Endodermal cell (in vitro differentiated cells): Measurements from ENCODE around the gene MISP. TPM values are rescaled to one million over a fixed set of nuclear protein-coding genes. Genes with fewer than 3 reads are reported as not detected.
A peak's percentile ranks its signal among the peaks of the same experiment; 100 is the strongest.

Source experiments
- DNase-seq: peaks from one replicate; pipeline ENCODE4 v3.0.0-alpha.2; 2017
- H3K27ac ChIP-seq: 2 replicates; pipeline ENCODE4 v1.5.1; 2013; ENCODE audit warnings: mild to moderate bottlenecking, low read depth, low read length, moderate library complexity
- H3K27me3 ChIP-seq: 2 replicates; pipeline ENCODE4 v1.6.1; 2013; ENCODE audit warnings: mild to moderate bottlenecking, low read length, moderate library complexity; ENCODE audit not compliant: insufficient read depth, control insufficient read depth, poor library complexity, severe bottlenecking
- H3K36me3 ChIP-seq: 2 replicates; pipeline ENCODE4 v1.7.0; 2013; ENCODE audit warnings: mild to moderate bottlenecking, low read length, moderate library complexity; ENCODE audit not compliant: control insufficient read depth, insufficient read depth
- H3K4me1 ChIP-seq: one replicate; pipeline ENCODE4 v1.7.0; 2013; ENCODE audit warnings: low read length; ENCODE audit not compliant: control insufficient read depth, insufficient read depth
- H3K4me3 ChIP-seq: 2 replicates; pipeline ENCODE4 v1.5.1; 2013; ENCODE audit warnings: mild to moderate bottlenecking, low read length, moderate library complexity
- H3K9ac ChIP-seq: 2 replicates; pipeline ENCODE4 v1.6.1; 2013; ENCODE audit warnings: mild to moderate bottlenecking, low read length, moderate library complexity; ENCODE audit not compliant: poor library complexity, severe bottlenecking; ENCODE audit errors: extremely low read depth
- H3K9me3 ChIP-seq: 2 replicates; pipeline ENCODE4 v1.6.1; 2013; ENCODE audit warnings: mild to moderate bottlenecking, low read length, moderate library complexity; ENCODE audit not compliant: control insufficient read depth
- H3K27ac Mint-ChIP-seq: 2 replicates; pipeline ENCODE4 v1.8.0; 2020; ENCODE audit warnings: mixed read lengths
- H3K27me3 Mint-ChIP-seq: 2 replicates; pipeline ENCODE4 v1.8.0; 2021; ENCODE audit warnings: mild to moderate bottlenecking, mixed read lengths; ENCODE audit not compliant: insufficient read depth
- H3K36me3 Mint-ChIP-seq: 2 replicates; pipeline ENCODE4 v1.8.0; 2020; ENCODE audit warnings: low read depth, mixed read lengths
- H3K4me1 Mint-ChIP-seq: 2 replicates; pipeline ENCODE4 v1.8.0; 2020; ENCODE audit warnings: mixed read lengths
- H3K4me3 Mint-ChIP-seq: 2 replicates; pipeline ENCODE4 v1.8.0; 2020; ENCODE audit warnings: mild to moderate bottlenecking, moderate library complexity, mixed read lengths
- H3K9me3 Mint-ChIP-seq: 2 replicates; pipeline ENCODE4 v1.8.0; 2020; ENCODE audit warnings: mild to moderate bottlenecking, mixed read lengths
- WGBS, 2 experiments: methylation state at CpG; one replicate each; pipeline versions ENCODE4 v1.1.5 to v1.1.7; 2013; ENCODE audit warnings: missing lambda C conversion rate in 2 of 2, mixed read lengths in 1 of 2; ENCODE audit not compliant: insufficient coverage in 1 of 2, insufficient read length in 1 of 2; 5-methylcytosine and 5-hydroxymethylcytosine counted together
- total RNA-seq, 2 donors: library from RNA; stranded (reverse); fragmentation: NEBNext Ultra II Directional in 1 of 2; extraction: Animal tissue kit (Norgen Biotek cat#: 25700) in 1 of 2; gene quantifications; 2 replicates in 1 of 2; 3 replicates in 1 of 2; pipeline ENCODE4 v1.2.1, GENCODE V29; 2021
- TF ChIP-seq, protein P1 (sequence below): fragments of 200-600 bp; sonication (generic); conservative IDR thresholded peaks from 2 replicates; pipeline ENCODE4 v1.5.0; 2021; ENCODE audit warnings: antibody characterized with exemption, mild to moderate bottlenecking

MISP gene
- total RNA-seq, 2 donors from 2014 or later, result 0.11 TPM; not detected in 1

DNA sequence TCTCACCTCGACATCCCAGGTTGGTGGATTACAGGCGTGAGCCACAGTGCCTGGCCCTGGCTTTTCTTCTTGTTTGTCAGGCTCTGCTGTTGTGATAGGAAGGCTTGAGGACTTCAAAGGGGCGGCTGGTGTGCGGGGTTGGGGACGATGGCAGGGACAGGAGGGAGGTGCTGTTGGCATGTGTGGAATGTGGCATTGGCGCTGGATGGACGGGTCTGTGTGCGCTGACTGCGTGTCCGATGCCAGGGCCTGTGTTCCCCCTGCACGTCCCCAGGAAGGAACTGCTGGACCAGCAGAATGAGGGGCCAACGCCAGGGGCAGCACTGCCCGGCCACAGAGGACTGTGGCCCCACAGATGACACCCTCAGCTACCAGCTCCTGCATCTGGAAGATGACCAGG is 33.6 kb downstream of the MISP start:
- 95% methylated on average over 13 of the region's 13 CpGs for WGBS, 2 experiments
- Histone ChIP-seq H3K36me3 (peaks cover 4% of the 10 kb centered on the region), H3K4me3 (peak overlapping the region; percentile 81), H3K27ac (no peak overlapping the region), H3K9me3 (no peaks in the 10 kb centered on the region), H3K9ac (peak overlapping the region; percentile 20), H3K4me1 (peaks cover 4% of the 10 kb centered on the region), H3K27me3 (no peaks in the 10 kb centered on the region)
- Mint-ChIP-seq H3K27ac (peak overlapping the region; percentile 72), H3K9me3 (peaks cover 3% of the 10 kb centered on the region), H3K4me1 (peaks cover 22% of the 10 kb centered on the region), H3K27me3 (no peaks in the 10 kb centered on the region), H3K4me3 (peak overlapping the region; percentile 58), H3K36me3 (peaks cover 10% of the 10 kb centered on the region)
- TF ChIP-seq, protein P1, sequence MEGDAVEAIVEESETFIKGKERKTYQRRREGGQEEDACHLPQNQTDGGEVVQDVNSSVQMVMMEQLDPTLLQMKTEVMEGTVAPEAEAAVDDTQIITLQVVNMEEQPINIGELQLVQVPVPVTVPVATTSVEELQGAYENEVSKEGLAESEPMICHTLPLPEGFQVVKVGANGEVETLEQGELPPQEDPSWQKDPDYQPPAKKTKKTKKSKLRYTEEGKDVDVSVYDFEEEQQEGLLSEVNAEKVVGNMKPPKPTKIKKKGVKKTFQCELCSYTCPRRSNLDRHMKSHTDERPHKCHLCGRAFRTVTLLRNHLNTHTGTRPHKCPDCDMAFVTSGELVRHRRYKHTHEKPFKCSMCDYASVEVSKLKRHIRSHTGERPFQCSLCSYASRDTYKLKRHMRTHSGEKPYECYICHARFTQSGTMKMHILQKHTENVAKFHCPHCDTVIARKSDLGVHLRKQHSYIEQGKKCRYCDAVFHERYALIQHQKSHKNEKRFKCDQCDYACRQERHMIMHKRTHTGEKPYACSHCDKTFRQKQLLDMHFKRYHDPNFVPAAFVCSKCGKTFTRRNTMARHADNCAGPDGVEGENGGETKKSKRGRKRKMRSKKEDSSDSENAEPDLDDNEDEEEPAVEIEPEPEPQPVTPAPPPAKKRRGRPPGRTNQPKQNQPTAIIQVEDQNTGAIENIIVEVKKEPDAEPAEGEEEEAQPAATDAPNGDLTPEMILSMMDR, result no peak
- no peak for DNase-seq

DNA sequence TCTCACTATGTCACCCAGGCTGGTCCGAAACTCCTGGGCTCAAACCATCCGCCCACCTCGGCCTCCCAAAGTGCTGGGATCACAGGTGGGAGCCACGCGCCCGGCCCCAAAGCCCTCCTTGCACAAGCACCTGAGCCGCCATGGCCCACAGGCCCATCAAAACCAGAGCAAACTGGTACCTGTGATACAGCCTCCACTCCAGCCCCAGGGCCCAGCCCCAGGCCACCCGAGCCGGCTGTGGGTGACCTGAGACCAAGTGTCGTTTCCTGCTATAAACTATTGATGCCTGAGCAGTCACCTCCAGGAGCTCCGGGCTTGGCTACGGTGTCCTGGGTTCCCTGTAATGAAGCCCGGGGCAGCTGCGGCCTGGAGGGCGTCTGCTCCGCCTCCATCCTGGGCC is 36.6 kb downstream of the MISP start:
- H3K27me3 ChIP-seq, result no peaks in the 10 kb centered on the region
- Mint-ChIP-seq H3K27ac (no peak overlapping the region), H3K36me3 (peaks cover 8% of the 10 kb centered on the region), H3K4me1 (peaks cover 25% of the 10 kb centered on the region), H3K9me3 (peaks cover 3% of the 10 kb centered on the region), H3K27me3 (no peaks in the 10 kb centered on the region), H3K4me3 (no peak overlapping the region)
- no peak overlapping the region for H3K4me3 ChIP-seq
- peaks cover 4% of the 10 kb centered on the region for H3K36me3 ChIP-seq
- no peak overlapping the region for H3K27ac ChIP-seq
- H3K9ac ChIP-seq, result no peak overlapping the region
- H3K4me1 ChIP-seq, result peaks cover 4% of the 10 kb centered on the region
- DNase-seq, result no peak
- WGBS, 2 experiments, result 92 to 94% methylated on average over 16 of the region's 16 CpGs
- H3K9me3 ChIP-seq, result no peaks in the 10 kb centered on the region
- TF ChIP-seq, protein P1, result no peak

DNA sequence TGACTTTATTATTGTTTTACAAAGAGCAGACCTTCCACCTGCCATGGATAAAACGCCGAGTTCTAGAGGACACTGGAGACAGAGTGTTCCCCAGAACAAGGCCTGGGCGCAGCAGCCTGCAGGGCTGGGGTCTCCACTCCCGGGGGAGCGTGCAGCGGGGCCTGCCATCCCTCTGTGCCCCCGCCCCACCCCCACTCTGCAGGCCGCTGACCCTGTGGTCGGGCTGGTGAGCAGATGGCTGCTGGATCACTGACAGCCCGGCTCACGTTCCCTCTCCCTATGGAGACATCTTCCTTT is 37.7 kb downstream of the MISP start:
- no peak overlapping the region for H3K4me3 Mint-ChIP-seq
- Histone ChIP-seq H3K36me3 (peaks cover 4% of the 10 kb centered on the region), H3K27me3 (no peaks in the 10 kb centered on the region), H3K4me3 (no peak overlapping the region), H3K27ac (peak overlapping the region; percentile 93), H3K9ac (no peak overlapping the region), H3K9me3 (no peaks in the 10 kb centered on the region), H3K4me1 (peaks cover 4% of the 10 kb centered on the region)
- WGBS, 2 experiments, result 69 to 86% methylated on average over 5 to 11 of the region's 11 CpGs
- TF ChIP-seq, protein P1, result no peak
- peaks cover 18% of the 10 kb centered on the region for H3K4me1 Mint-ChIP-seq
- no peak for DNase-seq
- H3K27me3 Mint-ChIP-seq, result no peaks in the 10 kb centered on the region
- H3K27ac Mint-ChIP-seq, result peak overlapping the region; percentile 75
- peaks cover 3% of the 10 kb centered on the region for H3K9me3 Mint-ChIP-seq
- peaks cover 8% of the 10 kb centered on the region for H3K36me3 Mint-ChIP-seq
